Measurements from ENCODE around the gene CDK14. TPM values are rescaled to one million over a fixed set of nuclear protein-coding genes. Genes with fewer than 3 reads are reported as not detected.

The CDK14 gene
- total and polyA plus RNA-seq, 10 of the 15 experiments (the other 5 are each of a cell fraction or from before 2014, with no cell fraction given) = 6.5 to 61.3 (median 24.2) TPM

DNA sequence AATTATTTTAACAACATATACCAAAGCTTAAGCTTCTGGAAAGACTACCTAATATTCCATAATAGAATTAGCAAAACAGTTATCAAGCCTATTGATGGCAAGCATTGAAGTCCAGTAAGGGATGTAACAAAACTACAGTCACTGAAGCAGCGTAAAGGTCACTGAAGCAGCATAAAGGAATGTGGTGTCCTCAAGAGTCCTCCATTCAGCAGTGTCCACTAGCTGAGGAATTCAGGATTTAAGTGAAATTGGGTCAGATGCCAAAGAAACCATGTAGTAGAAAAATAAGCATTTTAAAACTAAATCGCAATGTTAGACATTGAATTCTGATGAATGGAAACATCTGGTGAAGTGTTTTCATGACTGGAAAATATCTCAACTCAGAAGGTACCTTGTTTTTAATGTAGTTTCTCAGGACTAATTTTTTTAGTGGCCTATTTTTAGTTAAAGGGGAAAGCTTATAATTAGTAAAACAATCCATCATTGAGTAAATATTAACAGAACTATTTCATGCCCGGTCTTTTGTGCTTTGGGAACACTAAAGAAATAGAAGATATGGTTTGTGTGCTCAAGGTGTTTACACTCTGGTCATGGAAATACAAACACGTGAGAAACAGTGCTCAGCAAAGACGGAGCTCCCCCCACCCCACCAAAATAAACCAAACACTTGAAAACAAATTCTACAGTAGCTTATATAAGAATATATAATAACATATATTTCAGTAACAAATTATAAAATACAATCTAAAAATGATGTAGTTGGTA, 121.4 kb downstream of the CDK14 start:
- ChIA-PET SMC1A (ENCODE audit: uncharacterized antibody, unreplicated experiment) (interaction anchor here (0.7 to 11.4 kb wide), 8 partner anchors 4 to 220 kb away, joined by 3 to 181 read pairs (median 4); no protein-coding TSS in a partner anchor), RAD21 (ENCODE audit: unreplicated experiment) (interaction anchor here (1.5 to 3.2 kb wide), 3 partner anchors 8 to 60 kb away, joined by 3 to 16 read pairs (median 6); no protein-coding TSS in a partner anchor), CTCF (interaction anchor here (1.4 to 12.9 kb wide), 5 partner anchors 8 to 319 kb away, joined by 3 to 183 read pairs (median 5); no protein-coding TSS in a partner anchor), POLR2A (interaction anchor here (1.1 kb wide), 1 partner anchor 30 kb away, joined by 3 read pairs; no protein-coding TSS in a partner anchor)
- H3K9me3 ChIP-seq (replicated peaks; ENCODE audit: control insufficient read depth, insufficient read depth, low read length) = no peaks in the 10 kb centered on the region
- H2AFZ ChIP-seq (ENCODE audit: control insufficient read depth, low read depth, low read length) = no peak overlapping the region
- no peaks in the 10 kb centered on the region for H3K36me3 ChIP-seq (ENCODE audit: control insufficient read depth in 2 of 2, insufficient read depth in 2 of 2, low read length in 1 of 2)
- in situ Hi-C loops (cut with MboI) = no loop called here
- TF ChIP-seq ZBED1 (IDR thresholded peaks at IDR 0.05; ENCODE audit: borderline replicate concordance) = no peak
- no peak for TF ChIP-seq ZNF274 (IDR thresholded peaks at IDR 0.05; ENCODE audit: insufficient read depth, insufficient read length)
- H3K27ac ChIP-seq (ENCODE audit: control insufficient read depth, insufficient read depth) = no peak overlapping the region
- 96% methylated on average over 5 of the region's 5 CpGs for WGBS (ENCODE audit: insufficient coverage, insufficient replicate concordance, low lambda C conversion rate, missing lambda C conversion rate)
- FAIRE-seq (no peak), ATAC-seq (no peak), DNase-seq (ENCODE audit: low read depth, low spot score) (no peak)
- H3K79me2 ChIP-seq (ENCODE audit: control insufficient read depth, insufficient read depth, low read length) = peaks cover 42% of the 10 kb centered on the region
- no peaks in the 10 kb centered on the region for H4K20me1 ChIP-seq (ENCODE audit: control insufficient read depth, insufficient read depth)
- H3K9ac ChIP-seq (ENCODE audit: control insufficient read depth, insufficient read depth, low read length) = no peak overlapping the region
- no peaks in the 10 kb centered on the region for H3K27me3 ChIP-seq (replicated peaks in 1 of 2; ENCODE audit: control insufficient read depth in 2 of 2, insufficient read depth in 2 of 2, low read length in 1 of 2)
- H3K4me3 ChIP-seq = no peak overlapping the region
- no peak overlapping the region; the same call in 1 of the 2 replicates for H3K4me2 ChIP-seq (ENCODE audit: control insufficient read depth, insufficient read depth)
- no peaks in the 10 kb centered on the region for H3K4me1 ChIP-seq (ENCODE audit: control insufficient read depth, insufficient read depth, low read length)
- no TSS peak for BruUV-seq (replicated peaks)
- intact Hi-C loops (cut with micrococcal nuclease; ENCODE audit: unreplicated experiment) = no loop called here

DNA sequence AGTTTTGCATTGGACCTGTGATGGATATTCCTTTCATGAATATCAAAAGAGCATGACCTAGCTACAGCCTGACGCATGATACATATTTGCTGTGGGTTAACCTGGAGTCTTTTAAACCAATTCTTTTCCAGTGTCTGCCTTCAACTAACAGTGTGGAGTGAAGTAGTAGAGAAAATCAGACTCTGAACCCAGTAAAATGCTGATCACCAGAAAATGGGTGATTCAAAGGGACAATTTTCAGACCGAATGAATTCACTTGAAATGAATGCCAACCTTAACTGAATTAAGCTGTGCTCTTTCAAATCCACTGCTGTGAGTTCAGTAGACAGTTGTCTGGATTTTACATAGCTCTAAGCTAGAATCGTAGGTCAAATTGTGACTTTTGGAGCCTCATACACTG, 123.0 kb downstream of the CDK14 start:
- FAIRE-seq (no peak), ATAC-seq (no peak), DNase-seq (ENCODE audit: low read depth, low spot score) (no peak)
- SMC1A ChIA-PET (ENCODE audit: uncharacterized antibody, unreplicated experiment) = interaction anchor here (0.8 to 10.5 kb wide), 4 partner anchors 7 to 31 kb away, joined by 3 to 181 read pairs (median 6); no protein-coding TSS in a partner anchor
- POLR2A ChIA-PET = interaction anchor here (1.0 to 1.1 kb wide), 2 partner anchors 9 to 18 kb away, joined by 3 to 13 read pairs; no protein-coding TSS in a partner anchor
- Histone ChIP-seq H3K27me3 (replicated peaks in 1 of 2; ENCODE audit: control insufficient read depth in 2 of 2, insufficient read depth in 2 of 2, low read length in 1 of 2) (no peaks in the 10 kb centered on the region), H3K36me3 (ENCODE audit: control insufficient read depth in 2 of 2, insufficient read depth in 2 of 2, low read length in 1 of 2) (no peaks in the 10 kb centered on the region), H3K27ac (ENCODE audit: control insufficient read depth, insufficient read depth) (no peak overlapping the region), H3K9me3 (replicated peaks; ENCODE audit: control insufficient read depth, insufficient read depth, low read length) (peaks cover 4% of the 10 kb centered on the region), H3K4me2 (ENCODE audit: control insufficient read depth, insufficient read depth) (no peak overlapping the region), H2AFZ (ENCODE audit: control insufficient read depth, low read depth, low read length) (no peak overlapping the region), H3K4me3 (no peak overlapping the region), H3K9ac (ENCODE audit: control insufficient read depth, insufficient read depth, low read length) (no peak overlapping the region), H3K4me1 (ENCODE audit: control insufficient read depth, insufficient read depth, low read length) (no peaks in the 10 kb centered on the region), H4K20me1 (ENCODE audit: control insufficient read depth, insufficient read depth) (no peaks in the 10 kb centered on the region), H3K79me2 (ENCODE audit: control insufficient read depth, insufficient read depth, low read length) (peaks cover 28% of the 10 kb centered on the region)
- WGBS (ENCODE audit: insufficient coverage, insufficient replicate concordance, low lambda C conversion rate, missing lambda C conversion rate) = 93% methylated on average over 3 of the region's 3 CpGs
- CTCF ChIA-PET = interaction anchor here (0.9 to 5.6 kb wide), 3 partner anchors 9 to 31 kb away, joined by 3 to 47 read pairs (median 4); no protein-coding TSS in a partner anchor
- BruUV-seq (replicated peaks) = no TSS peak
- intact Hi-C loops (cut with micrococcal nuclease; ENCODE audit: unreplicated experiment) = no loop called here
- in situ Hi-C loops (cut with MboI) = no loop called here
- RAD21 ChIA-PET (ENCODE audit: unreplicated experiment) = interaction anchor here (1.0 to 3.2 kb wide), 3 partner anchors 10 to 37 kb away, joined by 3 to 16 read pairs (median 3); no protein-coding TSS in a partner anchor
- TF ChIP-seq NFYA (IDR thresholded peaks at IDR 0.05; ENCODE audit: borderline replicate concordance, low read depth, low read length) (no peak), ZNF207 (IDR thresholded peaks at IDR 0.05; ENCODE audit: borderline replicate concordance) (no peak), RAD21 (IDR thresholded peaks at IDR 0.05; ENCODE audit: insufficient read depth, low read depth, low read length) (no peak), CHD1 (IDR thresholded peaks at IDR 0.05; ENCODE audit: low read depth, low read length) (no peak), MXI1 (IDR thresholded peaks at IDR 0.05; ENCODE audit: low read depth, low read length) (no peak), EGR1 (IDR thresholded peaks at IDR 0.05; ENCODE audit: borderline replicate concordance in 1 of 2, low read depth in 2 of 2, low read length in 2 of 2) (no peak), SP1 (IDR thresholded peaks at IDR 0.05; ENCODE audit: low read depth, low read length) (no peak), SREBF1 (IDR thresholded peaks at IDR 0.05; ENCODE audit: low read length) (no peak)
- TF ChIP-seq, protein P1, sequence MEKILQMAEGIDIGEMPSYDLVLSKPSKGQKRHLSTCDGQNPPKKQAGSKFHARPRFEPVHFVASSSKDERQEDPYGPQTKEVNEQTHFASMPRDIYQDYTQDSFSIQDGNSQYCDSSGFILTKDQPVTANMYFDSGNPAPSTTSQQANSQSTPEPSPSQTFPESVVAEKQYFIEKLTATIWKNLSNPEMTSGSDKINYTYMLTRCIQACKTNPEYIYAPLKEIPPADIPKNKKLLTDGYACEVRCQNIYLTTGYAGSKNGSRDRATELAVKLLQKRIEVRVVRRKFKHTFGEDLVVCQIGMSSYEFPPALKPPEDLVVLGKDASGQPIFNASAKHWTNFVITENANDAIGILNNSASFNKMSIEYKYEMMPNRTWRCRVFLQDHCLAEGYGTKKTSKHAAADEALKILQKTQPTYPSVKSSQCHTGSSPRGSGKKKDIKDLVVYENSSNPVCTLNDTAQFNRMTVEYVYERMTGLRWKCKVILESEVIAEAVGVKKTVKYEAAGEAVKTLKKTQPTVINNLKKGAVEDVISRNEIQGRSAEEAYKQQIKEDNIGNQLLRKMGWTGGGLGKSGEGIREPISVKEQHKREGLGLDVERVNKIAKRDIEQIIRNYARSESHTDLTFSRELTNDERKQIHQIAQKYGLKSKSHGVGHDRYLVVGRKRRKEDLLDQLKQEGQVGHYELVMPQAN (conservative IDR thresholded peaks at IDR 0.05) = no peak
- TF ChIP-seq, protein P2, sequence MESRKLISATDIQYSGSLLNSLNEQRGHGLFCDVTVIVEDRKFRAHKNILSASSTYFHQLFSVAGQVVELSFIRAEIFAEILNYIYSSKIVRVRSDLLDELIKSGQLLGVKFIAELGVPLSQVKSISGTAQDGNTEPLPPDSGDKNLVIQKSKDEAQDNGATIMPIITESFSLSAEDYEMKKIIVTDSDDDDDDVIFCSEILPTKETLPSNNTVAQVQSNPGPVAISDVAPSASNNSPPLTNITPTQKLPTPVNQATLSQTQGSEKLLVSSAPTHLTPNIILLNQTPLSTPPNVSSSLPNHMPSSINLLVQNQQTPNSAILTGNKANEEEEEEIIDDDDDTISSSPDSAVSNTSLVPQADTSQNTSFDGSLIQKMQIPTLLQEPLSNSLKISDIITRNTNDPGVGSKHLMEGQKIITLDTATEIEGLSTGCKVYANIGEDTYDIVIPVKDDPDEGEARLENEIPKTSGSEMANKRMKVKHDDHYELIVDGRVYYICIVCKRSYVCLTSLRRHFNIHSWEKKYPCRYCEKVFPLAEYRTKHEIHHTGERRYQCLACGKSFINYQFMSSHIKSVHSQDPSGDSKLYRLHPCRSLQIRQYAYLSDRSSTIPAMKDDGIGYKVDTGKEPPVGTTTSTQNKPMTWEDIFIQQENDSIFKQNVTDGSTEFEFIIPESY (IDR thresholded peaks at IDR 0.05) = no peak

Data from GM12878 (cell line).